GM23338 (cell line): ENCODE data around the gene PDE2A. TPM values are rescaled to one million over a fixed set of nuclear protein-coding genes. Genes with fewer than 3 reads are reported as not detected.
"Not testable (repeated sequence)": the region's sequence is repeated elsewhere in the genome, so short reads cannot be mapped to it uniquely, and the experiment has no call there.

ENCODE experiments used
- ATAC-seq: fragments of 200-7000 bp; cut with Tn5 transposase; 3 replicates; pipeline ENCODE4 v1.9.1; 2020
- DNase-seq: peaks from one replicate; pipeline ENCODE4 v3.0.0-alpha.2; 2015; ENCODE audit warnings: low spot score
- H2AFZ ChIP-seq: fragments of 200-600 bp; sonication (generic); 2 replicates; pipeline ENCODE4 v1.8.0; 2016; ENCODE audit warnings: antibody characterized with exemption, mild to moderate bottlenecking, moderate library complexity
- H3F3A ChIP-seq: fragments of 200-600 bp; sonication (generic); replicated peaks from 2 replicates; pipeline ENCODE4 v1.8.0; 2017; ENCODE audit warnings: antibody characterized with exemption, mixed run types, low read depth
- H3K27ac ChIP-seq: fragments of 200-600 bp; sonication (generic); 2 replicates; pipeline ENCODE4 v1.6.1; 2016; ENCODE audit warnings: low read depth
- H3K27me3 ChIP-seq: fragments of 200-600 bp; sonication (generic); 2 replicates; pipeline ENCODE4 v1.8.0; 2016; ENCODE audit warnings: mild to moderate bottlenecking, mixed run types, moderate library complexity; ENCODE audit not compliant: insufficient read depth
- H3K36me3 ChIP-seq: fragments of 200-600 bp; sonication (generic); 2 replicates; pipeline ENCODE4 v1.8.0; 2016; ENCODE audit warnings: mild to moderate bottlenecking; ENCODE audit not compliant: insufficient read depth
- H3K4me1 ChIP-seq: fragments of 200-600 bp; sonication (generic); 2 replicates; pipeline ENCODE4 v1.8.0; 2016; ENCODE audit warnings: mild to moderate bottlenecking, moderate library complexity; ENCODE audit not compliant: insufficient read depth
- H3K4me2 ChIP-seq: fragments of 200-600 bp; sonication (generic); 2 replicates; pipeline ENCODE4 v1.7.1; 2017; ENCODE audit warnings: mixed run types
- H3K4me3 ChIP-seq: fragments of 200-600 bp; sonication (generic); 2 replicates; pipeline ENCODE4 v1.6.1; 2016; ENCODE audit warnings: mixed run types
- H3K79me2 ChIP-seq: fragments of 200-600 bp; sonication (generic); replicated peaks from 2 replicates; pipeline ENCODE4 v1.8.0; 2017; ENCODE audit warnings: mild to moderate bottlenecking; ENCODE audit not compliant: insufficient read depth
- H3K9me2 ChIP-seq: fragments of 200-600 bp; sonication (generic); 2 replicates; pipeline ENCODE4 v1.8.0; 2017; ENCODE audit not compliant: insufficient read depth
- H4K20me1 ChIP-seq: fragments of 200-600 bp; sonication (generic); replicated peaks from 2 replicates; pipeline ENCODE4 v1.8.0; 2017; ENCODE audit warnings: mild to moderate bottlenecking; ENCODE audit not compliant: insufficient read depth
- H3K27ac Mint-ChIP-seq: 2 replicates; pipeline ENCODE4 v1.8.0; 2020; ENCODE audit warnings: inconsistent platforms, mild to moderate bottlenecking, moderate library complexity, mixed read lengths
- H3K27me3 Mint-ChIP-seq: 3 replicates; pipeline ENCODE4 v1.8.0; 2022; ENCODE audit warnings: low read depth, mild to moderate bottlenecking, moderate library complexity, mixed read lengths, inconsistent platforms; ENCODE audit not compliant: insufficient read depth, poor library complexity
- H3K36me3 Mint-ChIP-seq: 3 replicates; pipeline ENCODE4 v1.8.0; 2021; ENCODE audit warnings: low read depth, mild to moderate bottlenecking, inconsistent platforms, moderate library complexity, mixed read lengths
- H3K4me1 Mint-ChIP-seq: 3 replicates; pipeline ENCODE4 v1.8.0; 2020; ENCODE audit warnings: mild to moderate bottlenecking, inconsistent platforms, mixed read lengths
- H3K4me3 Mint-ChIP-seq: 3 replicates; pipeline ENCODE4 v1.8.0; 2021; ENCODE audit warnings: moderate library complexity, mild to moderate bottlenecking, inconsistent platforms, mixed read lengths
- H3K9me3 Mint-ChIP-seq: 3 replicates; pipeline ENCODE4 v1.8.0; 2020; ENCODE audit warnings: moderate library complexity, mild to moderate bottlenecking, inconsistent platforms, mixed read lengths
- JUNB ChIP-seq: IDR thresholded peaks from one replicate; pipeline ENCODE4 v1.6.1; 2016; ENCODE audit warnings: antibody characterized with exemption; ENCODE audit not compliant: unreplicated experiment
- NANOG ChIP-seq: IDR thresholded peaks from 2 replicates; pipeline ENCODE4 v1.6.1; 2016; ENCODE audit warnings: antibody characterized with exemption, borderline replicate concordance
- ZNF462 ChIP-seq: fragments of 250-450 bp; sonication (Bioruptor Pico); IDR thresholded peaks from 2 replicates; pipeline ENCODE4 v1.5.0; 2020; ENCODE audit warnings: mild to moderate bottlenecking, moderate library complexity
- polyA plus RNA-seq: library from polyadenylated mRNA; unstranded; fragments of >200 nt; fragmentation: Nextera tagmentation; extraction: Ambion mirVana; gene quantifications from 2 replicates; pipeline ENCODE4 v1.2.1, GENCODE V29; 2016
- total RNA-seq: library from RNA; depleted of rRNA; stranded (reverse); fragments of >200 nt; shearing (Covaris generic); gene quantifications from 2 replicates; pipeline ENCODE4 v1.2.3, GENCODE V29; 2014

PDE2A gene
- total and polyA plus RNA-seq, 2 experiments from 2014 or later, result 4.3 to 16.2 TPM

- TF ChIP-seq ZNF462 (CRISPR knock-in tag) (no peak), NANOG (no peak)
These were observed 111.8 kb downstream of the PDE2A start (continued) for GRCh38 chr11:72562431-72562830.

GRCh38 chr11:72561856-72562255, 112.4 kb downstream of the PDE2A start:
- DNase-seq (no peak), ATAC-seq (no peak)
- H3K27me3 Mint-ChIP-seq, result peaks cover 4% of the 10 kb centered on the region
- no peak overlapping the region for H3K4me3 ChIP-seq
- no peaks in the 10 kb centered on the region for H3K79me2 ChIP-seq
- TF ChIP-seq JUNB, result no peak
- H3K9me3 Mint-ChIP-seq, result no peaks in the 10 kb centered on the region
- H3K27ac Mint-ChIP-seq, result no peak overlapping the region
- no peak overlapping the region for H3K4me2 ChIP-seq
- no peaks in the 10 kb centered on the region for H3K27me3 ChIP-seq
- H3K27ac ChIP-seq, result no peak overlapping the region
- no peaks in the 10 kb centered on the region for H3K36me3 Mint-ChIP-seq
- H2AFZ ChIP-seq, result no peak overlapping the region
- H3F3A ChIP-seq, result no peaks in the 10 kb centered on the region
- no peaks in the 10 kb centered on the region for H3K36me3 ChIP-seq
- no peaks in the 10 kb centered on the region for H3K4me1 ChIP-seq
- H3K4me1 Mint-ChIP-seq, result peaks cover 7% of the 10 kb centered on the region
- no peaks in the 10 kb centered on the region for H3K9me2 ChIP-seq
- H3K4me3 Mint-ChIP-seq, result no peak overlapping the region
- no peaks in the 10 kb centered on the region for H4K20me1 ChIP-seq

- not testable (repeated sequence) for DNase-seq
These were observed 113.4 kb downstream of the PDE2A start for GRCh38 chr11:72560864-72561263.

More at GRCh38 chr11:72560864-72561263, 113.4 kb downstream of the PDE2A start:
- not testable (repeated sequence) for H3K36me3 Mint-ChIP-seq, H3K4me2 ChIP-seq, H3F3A ChIP-seq, H3K9me2 ChIP-seq, ATAC-seq, H3K79me2 ChIP-seq, H3K4me1 Mint-ChIP-seq, H3K27me3 ChIP-seq, H4K20me1 ChIP-seq, H3K27me3 Mint-ChIP-seq, H3K4me1 ChIP-seq, H2AFZ ChIP-seq, H3K36me3 ChIP-seq, H3K4me3 Mint-ChIP-seq, H3K27ac ChIP-seq, H3K27ac Mint-ChIP-seq, H3K4me3 ChIP-seq, H3K9me3 Mint-ChIP-seq
